Activated T-cell treated with anti-CD3 and anti-CD28 coated beads for 24 hours (primary cell): ENCODE results near the gene ZC3H13.

ENCODE experiments used
- DNase-seq: peaks from one replicate; pipeline ENCODE4 v3.0.0-alpha.2; 2020; ENCODE audit warnings: low read depth

The ZC3H13 gene

DNA sequence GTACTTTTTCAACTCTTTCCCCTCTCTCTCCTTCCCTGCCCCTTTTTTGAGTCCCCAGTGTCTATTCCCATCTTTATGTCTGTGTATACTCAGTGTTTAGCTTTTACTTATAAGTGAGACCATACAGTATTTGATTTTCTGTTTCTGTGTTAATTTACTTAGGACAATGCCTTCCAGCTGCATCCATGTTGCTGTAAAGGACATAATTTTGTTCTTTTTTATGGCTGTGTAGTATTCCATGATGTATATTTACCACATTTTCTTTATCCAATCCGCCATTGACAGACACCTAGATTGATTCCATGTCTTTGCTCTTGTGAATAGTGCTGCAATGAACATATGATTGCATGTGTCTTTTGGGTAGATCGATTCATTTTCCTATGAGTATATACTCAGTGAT lies 10.7 kb upstream of the ZC3H13 start:
- no peak for DNase-seq

DNA sequence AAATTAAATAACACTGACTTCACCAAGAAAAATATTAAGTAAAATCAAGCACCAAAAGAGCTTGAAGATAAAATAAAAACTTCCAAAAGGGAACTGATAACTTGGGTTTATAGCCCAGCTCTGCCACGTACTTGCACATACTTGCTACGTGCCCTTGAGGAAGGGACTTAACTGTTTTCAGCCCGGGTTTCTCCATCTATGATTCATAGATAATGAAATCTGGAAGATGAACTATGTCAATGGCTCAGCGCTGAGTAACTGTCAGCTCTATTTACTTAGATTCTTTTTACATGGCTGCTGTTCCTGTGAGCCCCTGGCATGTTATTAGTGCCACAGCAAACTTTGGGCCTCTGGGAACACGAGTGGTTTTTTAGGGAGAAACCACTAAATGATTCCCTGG lies 9.6 kb upstream of the ZC3H13 start:
- DNase-seq = no peak

DNA sequence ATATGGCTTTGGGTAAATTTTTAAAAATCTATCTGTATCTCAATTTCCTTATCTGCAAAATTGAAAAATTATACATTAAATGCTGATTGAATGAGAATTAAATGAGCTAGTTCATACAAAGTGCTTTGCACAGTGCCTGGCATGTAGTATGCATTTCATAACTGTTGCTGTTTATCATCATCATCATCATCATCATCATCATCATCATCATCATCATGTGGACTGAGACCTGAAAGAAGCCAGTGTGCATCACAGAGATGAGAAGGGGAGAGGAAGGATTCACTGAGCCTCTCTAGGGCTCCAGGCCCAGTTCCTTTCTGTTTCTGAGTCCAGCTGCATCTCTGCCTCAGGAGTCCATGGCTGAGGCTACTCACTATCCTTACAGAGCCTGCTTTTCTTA lies 6.9 kb upstream of the ZC3H13 start:
- no peak for DNase-seq

DNA sequence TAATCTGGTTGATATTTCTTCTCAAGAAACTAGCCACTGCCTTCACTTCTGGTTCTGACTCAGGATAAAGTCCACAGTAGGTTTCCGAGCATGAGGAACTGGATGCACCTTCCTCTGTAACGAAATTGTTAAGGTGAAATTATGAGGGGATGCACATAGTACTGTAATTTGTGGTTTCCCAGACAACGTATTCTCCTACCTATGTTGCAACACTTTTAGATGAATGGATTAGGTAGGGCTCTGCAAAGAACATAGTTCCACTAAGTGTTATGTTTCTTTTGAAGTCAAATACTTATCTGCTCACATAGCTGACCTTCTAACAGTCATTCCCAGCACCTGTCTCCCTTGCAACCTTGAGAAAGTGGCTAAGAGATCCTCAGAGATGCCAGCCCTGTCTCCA lies 5.7 kb upstream of the ZC3H13 start:
- no peak for DNase-seq

DNA sequence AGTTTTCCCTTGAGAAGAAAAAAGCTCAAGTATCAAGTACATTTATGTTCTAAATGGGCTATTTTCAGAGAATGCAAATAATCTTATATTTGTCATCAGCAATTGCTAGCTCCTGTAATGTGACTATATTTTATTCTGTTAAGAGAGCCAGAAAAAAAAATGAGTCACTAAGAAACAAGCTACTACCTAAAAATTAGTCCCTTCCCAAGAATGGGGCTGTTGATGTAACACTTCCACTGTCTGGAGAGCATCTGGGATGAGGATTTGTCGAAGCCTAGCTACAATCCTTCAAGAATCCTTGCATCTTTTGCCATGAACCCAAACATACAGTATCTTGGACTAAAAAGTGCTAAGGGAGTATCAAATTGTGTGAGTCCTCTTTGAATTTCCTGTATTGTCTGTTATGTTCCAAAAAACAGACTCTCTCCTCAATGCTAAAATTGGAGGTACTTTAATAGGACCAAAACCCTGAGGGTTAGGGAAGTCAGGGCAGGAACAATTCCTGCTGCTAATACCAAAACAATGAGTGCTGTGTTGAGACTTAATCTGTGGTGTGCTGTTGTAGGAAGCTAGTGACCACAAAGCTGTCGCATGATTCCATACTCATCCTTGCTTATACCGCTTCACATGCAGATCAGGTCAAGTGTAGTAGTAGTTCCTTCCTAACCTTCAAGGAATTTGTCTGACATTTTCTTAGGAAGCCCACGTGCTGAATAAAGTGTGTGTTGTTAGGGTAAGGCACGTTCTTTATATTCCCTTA lies 4.9 kb upstream of the ZC3H13 start:
- DNase-seq = no peak

DNA sequence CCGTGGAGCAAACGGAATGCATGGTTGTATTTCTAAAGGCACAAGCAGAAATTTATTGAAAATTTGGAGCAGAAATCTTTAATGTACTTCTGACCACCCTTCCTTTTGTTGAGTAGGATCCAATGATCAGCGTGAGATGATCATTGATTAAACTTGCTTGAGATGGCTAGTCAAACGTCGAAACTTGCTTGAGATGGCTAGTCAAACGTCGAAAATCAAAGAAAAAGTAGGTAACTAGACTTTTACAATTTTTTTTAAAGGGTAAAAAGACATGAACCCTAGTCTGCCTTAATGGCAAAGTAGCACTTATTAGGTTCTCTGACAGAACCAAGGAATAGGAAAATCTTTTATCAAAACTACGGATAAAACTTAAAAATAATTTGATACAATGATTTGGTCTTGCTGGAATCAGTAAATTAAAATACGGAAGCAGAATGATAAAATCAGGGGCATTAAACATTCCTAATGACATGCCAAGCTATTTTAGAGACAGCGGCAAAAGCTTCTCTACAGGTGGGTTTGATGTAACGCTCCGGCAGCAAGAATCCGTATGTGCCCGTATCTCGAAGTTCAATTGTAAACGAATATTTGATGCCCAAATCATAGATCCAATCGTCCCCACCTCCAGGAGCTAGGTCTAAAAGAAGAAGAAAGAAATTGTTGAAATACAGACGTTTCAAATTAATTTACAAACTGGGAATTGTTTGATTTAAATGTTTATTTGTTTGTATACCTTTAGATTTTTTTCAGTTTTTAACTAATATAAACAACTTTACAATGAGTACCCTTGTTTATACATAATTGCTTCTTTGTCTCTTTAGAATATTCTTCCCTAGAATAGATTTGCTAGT lies 841 bp upstream of the ZC3H13 start:
- DNase-seq = no peak

DNA sequence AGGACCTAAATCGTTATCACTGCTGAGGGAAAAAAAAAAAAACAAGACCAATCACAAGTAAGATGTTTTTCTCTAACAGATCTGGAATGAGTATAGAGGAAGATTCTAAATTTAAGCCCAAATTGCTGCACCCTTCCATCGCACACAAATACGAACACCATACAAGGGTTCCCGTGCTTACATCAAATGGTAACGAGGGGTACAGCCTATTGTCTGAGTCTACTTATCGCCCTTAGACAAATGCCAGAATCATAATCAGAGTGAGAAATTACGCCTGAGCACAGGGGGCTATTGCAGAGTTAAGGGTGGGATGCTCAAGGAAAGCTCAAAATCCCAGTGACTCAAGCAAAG lies 603 bp downstream of the ZC3H13 start:
- no peak for DNase-seq

DNA sequence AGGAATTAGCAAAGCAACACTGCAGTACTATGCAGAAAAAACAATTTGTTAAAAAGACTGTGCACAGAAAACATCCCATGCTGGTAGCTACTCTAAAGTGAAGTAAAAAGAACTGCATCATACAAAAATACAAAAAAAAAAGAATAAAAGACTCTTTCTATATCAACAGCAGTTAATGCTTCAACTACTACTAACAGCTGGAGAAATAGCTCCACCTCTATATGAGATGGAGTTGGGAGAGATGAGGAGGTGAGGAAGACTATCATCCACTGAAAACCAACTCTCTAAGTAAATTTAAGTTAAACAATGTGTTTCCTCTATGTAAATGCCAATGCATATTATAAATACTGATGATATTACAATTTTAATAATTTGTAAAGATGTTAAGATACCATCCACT lies 1.8 kb downstream of the ZC3H13 start:
- DNase-seq = no peak

DNA sequence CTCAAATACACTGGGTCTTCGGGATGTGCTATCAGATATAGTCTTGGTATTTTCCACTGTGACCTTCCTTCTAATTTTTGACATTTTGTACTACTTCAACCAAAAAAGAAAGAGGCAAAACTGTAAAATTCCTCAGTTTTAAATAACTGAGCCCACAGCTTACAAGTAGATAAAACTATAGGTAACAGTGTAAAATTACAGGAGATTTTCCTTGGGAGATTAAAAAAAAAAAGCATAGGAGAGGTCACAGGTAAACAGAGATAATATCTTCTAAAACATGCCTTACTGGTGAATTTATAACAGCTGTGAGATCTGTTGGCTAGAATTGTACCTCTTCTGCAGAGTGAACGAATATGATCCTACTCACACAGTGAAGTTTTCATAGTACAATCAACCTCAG lies 7.1 kb downstream of the ZC3H13 start:
- no peak for DNase-seq

DNA sequence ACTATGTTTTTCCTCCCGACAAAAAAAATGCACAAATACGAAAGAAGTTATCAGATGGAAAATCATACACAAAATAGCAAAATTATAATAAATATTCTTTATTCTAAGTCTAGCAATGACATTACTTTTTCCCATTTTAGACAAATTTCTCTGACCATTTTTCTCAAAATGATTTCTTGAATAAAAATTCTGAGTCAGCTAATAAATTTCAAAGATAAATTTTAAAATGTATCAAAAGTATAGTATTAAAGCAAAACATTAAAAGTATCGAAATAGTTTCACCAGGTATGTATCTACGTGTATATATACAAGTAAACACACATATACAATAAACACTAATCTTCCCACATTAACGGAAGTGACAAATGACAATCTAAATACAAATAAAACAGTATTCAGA lies 8.9 kb downstream of the ZC3H13 start:
- DNase-seq = no peak

DNA sequence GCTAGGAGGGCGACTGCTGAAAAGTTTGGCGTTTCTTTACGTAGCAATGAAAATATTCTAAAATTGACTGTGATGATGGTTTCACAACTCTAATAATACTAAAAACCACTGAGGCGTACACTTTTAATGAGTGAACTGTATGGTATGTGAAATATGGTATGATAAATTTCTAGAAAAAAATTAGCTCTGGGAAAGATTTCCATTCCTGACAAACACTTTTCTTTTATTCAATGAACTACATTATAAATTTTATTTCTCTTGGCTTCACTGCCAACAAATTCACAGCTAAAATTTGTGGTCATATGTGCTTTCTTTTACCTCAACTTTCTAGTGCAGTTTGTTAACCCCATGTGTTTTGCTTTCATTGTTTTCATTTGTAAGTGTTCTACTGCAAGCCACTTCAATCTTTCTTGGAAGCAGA lies 11.1 kb downstream of the ZC3H13 start:
- no peak for DNase-seq

DNA sequence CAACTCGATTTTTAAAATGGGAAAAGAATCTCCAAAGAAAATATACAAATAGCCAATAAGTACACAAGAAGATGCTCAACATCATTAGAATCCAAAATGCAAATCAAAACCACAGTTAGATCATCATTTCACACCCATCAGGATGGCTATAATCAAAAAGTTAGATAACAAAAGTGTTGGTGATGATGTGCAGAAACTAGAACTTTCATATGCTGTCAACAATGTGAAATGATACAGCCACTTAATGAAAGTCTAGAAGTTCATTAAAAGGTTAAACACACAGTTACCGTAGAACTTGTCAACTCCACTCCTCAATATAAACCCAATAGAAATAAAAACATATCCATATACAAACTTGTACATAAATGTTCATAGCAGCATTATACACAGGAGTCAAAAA lies 11.8 kb downstream of the ZC3H13 start:
- no peak for DNase-seq

DNA sequence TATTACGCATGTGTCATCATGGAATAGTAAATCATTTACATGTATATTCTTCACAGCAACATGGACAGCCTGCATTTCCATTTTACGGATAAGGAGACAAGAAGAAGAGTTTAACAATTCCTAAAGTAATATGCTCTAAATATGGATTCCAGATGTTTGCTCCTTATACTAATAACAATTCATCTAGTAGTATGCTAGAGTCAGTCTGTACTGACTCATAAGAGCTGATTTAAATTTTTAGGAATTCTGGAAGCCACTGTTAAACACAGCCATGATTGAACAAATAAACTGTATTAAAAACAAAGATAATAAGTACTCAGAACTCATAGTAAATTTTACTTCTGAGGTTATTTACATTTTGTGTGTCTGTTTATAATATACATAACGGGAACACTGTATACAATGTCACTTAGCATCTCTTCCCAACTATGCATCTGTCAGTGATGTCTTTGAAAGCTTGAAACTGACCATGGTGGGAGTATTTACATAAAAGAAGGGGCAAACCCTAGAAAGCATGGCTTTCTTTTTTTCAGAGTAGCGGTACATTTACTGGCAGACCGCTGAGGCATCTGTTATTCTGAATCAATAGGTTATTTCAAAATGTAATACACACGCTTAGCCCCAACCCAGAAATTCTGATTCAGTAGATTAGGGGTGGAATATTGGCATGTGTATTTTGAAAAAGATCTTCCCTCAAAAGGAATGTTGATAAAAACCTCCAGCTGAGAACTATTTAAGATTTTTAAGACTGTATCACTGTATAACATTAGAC lies 12.9 kb downstream of the ZC3H13 start:
- no peak for DNase-seq

DNA sequence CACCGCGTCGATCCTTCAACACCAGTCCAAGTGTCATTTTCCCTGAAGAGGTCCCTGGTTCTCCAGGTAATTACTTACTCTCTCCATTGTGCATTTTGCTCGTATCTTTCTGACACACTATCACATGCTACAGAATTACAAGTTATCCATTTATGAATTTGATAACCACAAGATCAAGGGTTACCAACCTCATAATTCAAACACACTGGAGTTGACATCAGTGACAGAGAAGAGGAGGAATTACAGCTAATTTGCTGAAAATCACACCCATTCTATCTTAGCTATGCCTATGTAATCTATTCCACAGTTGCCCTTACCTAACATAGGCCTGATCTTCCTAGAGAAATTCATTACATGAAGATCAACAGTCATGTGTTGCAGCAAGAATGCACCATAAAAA lies 14.2 kb downstream of the ZC3H13 start:
- no peak for DNase-seq

DNA sequence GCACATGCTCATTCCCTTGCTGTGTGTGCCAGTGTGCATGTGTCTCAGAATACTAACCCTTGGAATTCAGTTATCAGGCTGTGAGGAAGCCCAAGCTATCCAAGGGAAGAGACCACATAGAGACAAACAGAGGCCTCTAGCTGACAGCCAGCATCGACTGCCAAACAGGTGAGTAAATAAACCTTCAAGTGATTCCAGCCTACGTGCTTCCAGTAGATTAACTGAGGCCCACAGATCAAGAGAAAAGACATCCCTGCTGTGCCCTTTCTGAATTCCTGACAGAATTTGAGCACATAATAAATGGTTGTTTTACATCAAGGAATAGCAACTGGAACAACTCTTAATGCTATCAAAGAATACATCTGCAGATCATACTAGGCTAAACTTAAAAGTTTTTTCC lies 17.5 kb downstream of the ZC3H13 start:
- no peak for DNase-seq

DNA sequence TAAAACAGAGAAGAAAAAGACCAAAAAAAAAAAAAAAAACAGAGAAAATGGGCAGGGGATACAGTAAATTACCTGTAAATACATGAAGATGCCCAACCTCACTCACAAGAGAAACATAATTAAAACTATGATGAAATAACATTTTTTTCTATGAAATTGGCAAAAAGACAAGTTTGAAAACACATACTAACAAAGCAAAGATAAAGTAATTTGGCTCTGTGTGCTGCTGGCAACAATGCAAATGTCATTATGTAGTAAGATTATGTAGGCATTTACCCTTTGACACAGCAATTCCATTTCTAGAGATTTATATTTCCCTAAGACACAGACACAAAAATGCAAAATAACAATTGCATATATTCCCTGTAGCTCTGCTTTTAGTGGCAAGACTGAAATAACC lies 20.2 kb downstream of the ZC3H13 start:
- no peak for DNase-seq

DNA sequence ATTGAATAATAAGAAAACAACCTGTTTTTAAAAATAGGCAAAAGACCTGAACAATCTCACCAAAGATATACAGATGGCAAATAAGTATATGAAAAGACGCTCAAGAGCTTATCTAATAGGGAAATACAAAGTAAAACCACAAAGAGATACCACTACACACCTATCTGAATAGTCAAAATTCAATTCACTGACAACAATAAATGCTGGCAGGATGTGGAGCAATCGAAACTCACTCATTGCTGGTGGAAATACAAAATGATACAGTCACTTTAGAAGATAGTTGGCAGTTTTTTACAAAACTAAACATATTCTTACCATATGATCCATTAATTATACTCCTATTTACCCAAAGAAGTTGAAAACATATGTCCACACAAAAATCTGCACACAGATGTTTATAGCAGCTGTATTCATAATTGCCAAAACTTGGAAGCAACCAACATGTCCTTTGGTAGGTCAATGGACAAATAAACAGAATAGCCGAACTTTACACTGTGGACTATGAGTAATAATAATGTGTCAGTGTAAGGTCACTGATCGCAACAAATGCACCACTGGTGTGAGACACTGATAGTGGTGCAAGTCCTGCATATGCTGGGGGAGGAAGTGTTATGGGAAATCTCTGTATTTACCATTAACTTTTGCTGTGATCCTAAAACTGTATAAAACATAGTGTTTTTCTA lies 20.8 kb downstream of the ZC3H13 start:
- no peak for DNase-seq

DNA sequence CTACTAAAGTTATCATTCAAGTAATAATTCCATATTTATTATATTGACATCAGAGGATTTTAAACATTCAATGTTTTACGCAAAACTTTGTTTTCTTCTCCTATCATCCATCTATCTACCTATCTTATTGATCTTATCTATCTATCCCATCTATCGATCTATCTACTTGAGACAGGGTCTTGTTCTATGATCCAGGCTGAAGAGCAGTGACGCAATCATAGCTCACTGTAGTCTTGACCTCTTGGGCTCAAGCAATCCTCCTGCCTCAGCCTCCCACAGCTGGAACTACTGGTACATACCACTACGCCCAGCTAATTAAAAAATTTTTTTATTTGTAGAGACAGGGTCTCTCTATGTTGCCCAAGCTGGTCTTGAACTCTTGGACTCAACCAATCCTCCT lies 27.4 kb downstream of the ZC3H13 start:
- no peak for DNase-seq

DNA sequence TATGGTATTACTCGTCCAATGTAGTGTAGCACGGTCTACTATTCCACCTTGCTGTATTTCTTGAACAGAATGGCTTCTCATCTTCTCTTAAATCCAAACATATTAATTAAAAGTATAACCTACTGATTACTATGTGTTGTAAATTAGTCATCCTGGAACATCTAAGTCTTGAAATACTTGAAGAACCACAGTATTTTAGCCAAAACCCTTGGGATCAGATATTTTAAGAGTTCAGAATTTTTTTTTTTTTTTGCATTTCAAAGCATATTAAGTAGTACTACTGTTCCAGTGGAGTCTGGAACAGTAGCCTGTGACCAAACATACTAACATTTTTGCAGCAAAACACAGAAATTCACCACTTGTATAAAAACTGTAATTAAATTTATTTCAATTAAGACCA lies 30.1 kb downstream of the ZC3H13 start:
- DNase-seq = no peak

DNA sequence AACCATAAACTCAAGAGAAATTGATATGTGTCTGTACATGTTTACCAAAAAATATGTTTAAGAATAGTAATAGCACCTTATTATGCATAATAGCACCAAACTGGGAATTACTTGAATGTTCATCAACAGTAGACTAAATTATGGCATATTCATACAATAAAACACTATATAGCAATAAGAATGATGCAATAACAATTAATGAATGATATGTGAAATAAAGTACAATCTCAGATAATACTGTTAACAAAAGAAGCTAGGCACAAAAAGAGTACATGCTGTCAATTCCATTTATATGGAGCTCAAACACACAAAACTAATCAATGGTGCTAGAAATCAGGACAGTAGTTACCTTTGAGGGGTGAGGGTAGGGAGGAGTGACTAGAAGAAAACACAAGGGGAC lies 36.3 kb downstream of the ZC3H13 start:
- no peak for DNase-seq

DNA sequence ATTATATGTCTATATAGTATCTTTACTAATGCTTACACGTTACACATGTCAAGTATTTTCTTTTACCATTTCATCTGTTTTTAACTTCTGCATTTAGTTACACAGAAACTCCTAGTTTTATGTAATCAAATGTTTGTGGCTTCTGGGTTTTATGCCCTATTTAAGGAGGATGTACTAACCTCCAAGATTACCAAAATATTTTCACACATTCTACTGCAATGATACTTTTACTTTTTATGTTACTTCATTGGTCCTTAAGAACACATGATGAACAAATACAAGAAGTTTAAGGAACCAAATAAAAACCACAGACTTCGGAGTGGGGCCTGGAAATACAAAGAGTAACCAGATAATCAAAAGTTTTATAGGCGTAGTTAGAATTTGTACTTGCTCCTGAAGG lies 37.2 kb downstream of the ZC3H13 start:
- no peak for DNase-seq

DNA sequence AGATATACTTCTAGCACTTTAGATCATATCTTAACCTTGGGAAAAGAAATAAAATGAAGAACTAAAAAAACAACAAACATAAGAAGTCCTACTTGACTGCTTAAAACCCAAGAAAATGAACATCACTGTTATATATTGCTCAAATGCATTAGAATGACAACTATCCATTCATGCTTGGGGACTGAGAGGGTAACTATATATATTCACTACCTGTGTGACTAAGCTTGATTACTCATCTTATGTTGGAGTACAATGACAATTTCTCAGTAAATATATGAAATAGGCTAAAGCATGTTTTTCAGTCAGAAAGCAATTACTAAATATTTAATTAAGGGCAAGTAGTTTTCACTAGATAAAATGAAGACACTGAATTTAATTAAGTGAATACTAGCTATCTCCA lies 40.1 kb downstream of the ZC3H13 start:
- no peak for DNase-seq
